Measurements from ENCODE around the gene MIGA2.
A peak's percentile ranks its signal among the peaks of the same experiment; 100 is the strongest.
"Not testable (repeated sequence)": the region's sequence is repeated elsewhere in the genome, so short reads cannot be mapped to it uniquely, and the experiment has no call there.

The MIGA2 gene

GRCh38 chr9:129104051-129104450 lies 67.6 kb downstream of the MIGA2 start:
- no peak for DNase-seq

GRCh38 chr9:129105857-129106694 lies 69.7 kb downstream of the MIGA2 start:
- no peak for DNase-seq

- no peak for DNase-seq
These were observed 71.2 kb downstream of the MIGA2 start for GRCh38 chr9:129107651-129108050.

- no peak for DNase-seq
These were observed 71.8 kb downstream of the MIGA2 start for GRCh38 chr9:129108083-129108804.

GRCh38 chr9:129108805-129109536 lies 72.5 kb downstream of the MIGA2 start:
- DNase-seq = no peak

GRCh38 chr9:129109537-129109903 lies 73.1 kb downstream of the MIGA2 start:
- peak; percentile 7 for DNase-seq

- DNase-seq = peak; percentile 6
These were observed 73.7 kb downstream of the MIGA2 start for GRCh38 chr9:129109952-129110739.

- peak; percentile 98 for DNase-seq
These were observed 74.5 kb downstream of the MIGA2 start, which contains the start of the genes CRAT and PTPA for GRCh38 chr9:129110740-129111527. TSS of gene CRAT (minus strand) at chr9:129110793. CDS start at chr9:129110509, 284 bp downstream. TSS of gene PTPA (plus strand) at chr9:129111415. CDS start at chr9:129111601, 186 bp downstream.

GRCh38 chr9:129111528-129112151 lies 75.2 kb downstream of the MIGA2 start:
- DNase-seq = peak; percentile 30

- not testable (repeated sequence) for DNase-seq
These were observed 76.1 kb downstream of the MIGA2 start for GRCh38 chr9:129112526-129112925.

- no peak for DNase-seq
These were observed 77.3 kb downstream of the MIGA2 start for GRCh38 chr9:129113645-129114304.

- DNase-seq = no peak
These were observed 82.4 kb downstream of the MIGA2 start for GRCh38 chr9:129118799-129119198.

GRCh38 chr9:129121483-129121882 lies 85.1 kb downstream of the MIGA2 start:
- no peak for DNase-seq

All from stimulated activated CD4-positive, alpha-beta T cell treated with anti-CD3 and anti-CD28 coated beads, Interleukin-12 subunit alpha, Interleukin-12 subunit beta, amount 100 ng/mL, for 4 hours (primary cell).